AG20443 (cell line): Measurements from ENCODE around the gene PTGIS.
"Not testable (repeated sequence)": the region's sequence is repeated elsewhere in the genome, so short reads cannot be mapped to it uniquely, and the experiment has no call there.

ENCODE experiments used
- DNase-seq: peaks from one replicate; pipeline ENCODE4 v3.0.0; 2012; ENCODE audit warnings: low spot score, mixed read lengths

The PTGIS gene

DNA sequence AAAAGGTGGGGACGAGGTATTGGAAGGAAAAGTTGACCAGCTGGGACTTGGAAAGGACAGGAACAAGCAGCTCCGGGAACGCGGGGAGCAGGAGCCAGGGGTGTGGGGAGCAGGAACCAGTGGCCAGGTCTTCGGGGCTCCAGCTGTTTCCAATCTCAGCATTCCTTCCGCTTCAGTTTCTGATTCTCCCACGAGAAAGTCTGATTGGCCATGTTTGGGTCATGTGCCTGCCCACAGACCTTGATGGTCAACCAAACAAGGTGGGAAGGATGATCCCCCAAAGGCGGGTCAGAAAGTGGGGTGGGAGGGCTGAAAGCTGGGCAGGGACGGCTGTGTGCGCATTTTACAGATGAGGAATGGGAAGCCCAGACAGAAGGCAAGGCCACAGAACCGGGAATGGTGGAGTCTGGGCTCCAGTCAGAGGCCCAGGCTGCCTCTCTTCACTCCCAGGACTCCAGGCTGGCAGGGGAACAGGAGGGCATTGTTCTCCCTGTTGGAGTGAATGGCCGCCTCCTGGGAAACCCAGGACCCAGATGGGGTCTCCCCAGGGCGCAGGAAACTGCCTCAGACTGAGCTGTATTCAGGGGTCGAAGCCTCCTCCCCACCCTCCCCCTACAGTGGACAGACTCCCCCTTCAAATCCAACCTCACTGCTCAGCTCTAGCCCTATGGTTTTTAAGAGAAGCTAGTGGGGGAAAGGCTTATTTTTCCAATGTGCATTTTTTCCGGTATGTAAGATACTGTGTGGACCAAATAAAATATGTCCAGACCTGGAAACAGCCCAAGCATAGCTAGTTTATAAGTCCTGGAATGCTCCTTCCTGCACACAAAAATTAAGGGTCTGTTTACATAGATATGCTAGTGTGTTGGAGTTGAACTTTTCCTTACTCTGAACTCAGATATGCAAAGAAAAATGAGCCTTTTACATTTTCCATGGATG is 12.2 kb upstream of the PTGIS start:
- no peak for DNase-seq

DNA sequence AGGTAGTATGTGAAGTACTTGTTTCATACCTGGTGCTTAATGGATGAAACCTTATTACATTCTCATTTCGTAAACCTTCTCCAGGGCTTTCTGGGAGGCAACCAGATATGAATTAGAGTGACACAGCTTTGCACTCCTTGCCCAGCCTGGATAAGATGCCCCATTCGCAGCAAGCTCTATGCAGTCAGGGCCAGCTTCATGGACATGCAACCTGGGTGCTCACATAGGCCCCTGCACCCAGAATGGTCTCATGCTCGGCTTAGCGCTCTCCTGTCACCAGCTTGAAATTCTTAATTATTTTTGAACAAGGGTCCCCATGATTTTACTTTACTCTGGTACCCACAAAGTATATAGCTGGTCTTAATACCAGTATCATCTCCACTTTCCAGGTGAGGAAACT is 11.3 kb upstream of the PTGIS start:
- DNase-seq = no peak

GRCh38 chr20:49578436-49578835 is 10.5 kb upstream of the PTGIS start:
- no peak for DNase-seq

DNA sequence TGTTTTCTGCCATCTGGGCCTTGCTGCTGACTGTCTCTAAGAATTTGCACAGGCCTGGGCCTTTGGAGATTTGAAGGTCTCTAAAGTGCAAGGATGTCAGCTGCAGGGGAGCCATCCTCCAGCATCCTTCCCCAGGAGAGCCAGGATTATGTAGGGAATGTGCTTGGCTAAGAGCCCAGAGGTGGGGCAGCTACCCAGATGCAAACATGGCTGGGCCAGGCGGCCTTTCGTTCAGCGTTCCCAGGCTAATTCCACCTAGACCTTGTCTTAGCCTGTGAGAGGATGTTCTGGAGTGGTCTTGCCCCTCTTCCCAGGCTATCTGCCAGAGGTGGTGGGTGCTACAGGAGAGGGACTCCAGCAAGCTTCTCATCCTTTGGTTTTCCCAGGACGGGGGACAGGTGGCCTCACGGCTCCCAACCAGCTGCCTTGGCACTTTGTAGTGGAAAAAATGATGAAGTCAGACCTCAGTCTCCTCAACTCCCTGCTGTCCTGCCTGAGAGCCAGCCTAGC is 7.7 kb upstream of the PTGIS start:
- no peak for DNase-seq

DNA sequence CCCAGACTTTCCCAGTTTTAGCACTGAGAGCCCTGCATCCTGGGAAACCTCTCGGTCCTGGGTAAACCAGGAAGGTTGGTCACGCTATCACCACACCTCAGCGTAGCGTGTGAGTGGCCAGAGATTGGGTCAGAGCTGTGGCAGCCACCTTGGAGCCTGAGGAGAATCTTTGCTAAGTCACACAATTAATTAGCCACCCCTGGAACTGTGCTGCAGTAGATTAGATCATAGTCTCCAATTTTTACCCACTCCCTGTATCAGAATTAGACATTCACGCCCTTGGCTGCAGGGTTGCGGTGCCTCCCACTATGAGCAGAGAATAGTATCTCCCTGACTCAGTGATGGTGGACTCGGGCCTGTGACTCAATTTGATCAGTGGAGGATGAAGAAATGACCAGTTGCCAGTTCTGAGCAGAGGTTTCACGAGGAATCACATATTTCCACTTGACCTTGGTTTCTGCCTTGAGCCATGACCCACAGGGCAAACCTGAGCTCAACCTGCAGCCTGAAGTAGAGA is 6.0 kb upstream of the PTGIS start:
- DNase-seq = peak; percentile 87

- no peak for DNase-seq
Measured at GRCh38 chr20:49572857-49573256, 4.9 kb upstream of the PTGIS start.

DNA sequence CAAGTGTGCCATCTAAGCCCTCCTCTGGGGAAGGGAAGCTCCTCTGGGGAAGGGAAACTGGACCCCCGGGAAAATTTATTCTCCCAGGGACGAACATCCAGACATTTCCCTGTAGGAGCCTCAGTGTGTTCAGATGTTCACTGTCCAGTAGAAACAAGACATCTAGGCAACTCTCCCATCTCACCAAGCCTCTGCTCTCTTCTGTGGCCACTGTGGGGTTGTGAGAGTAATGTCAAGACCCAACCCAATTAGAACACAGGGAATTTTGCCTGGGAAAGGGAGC is 3.6 kb upstream of the PTGIS start:
- no peak for DNase-seq

DNA sequence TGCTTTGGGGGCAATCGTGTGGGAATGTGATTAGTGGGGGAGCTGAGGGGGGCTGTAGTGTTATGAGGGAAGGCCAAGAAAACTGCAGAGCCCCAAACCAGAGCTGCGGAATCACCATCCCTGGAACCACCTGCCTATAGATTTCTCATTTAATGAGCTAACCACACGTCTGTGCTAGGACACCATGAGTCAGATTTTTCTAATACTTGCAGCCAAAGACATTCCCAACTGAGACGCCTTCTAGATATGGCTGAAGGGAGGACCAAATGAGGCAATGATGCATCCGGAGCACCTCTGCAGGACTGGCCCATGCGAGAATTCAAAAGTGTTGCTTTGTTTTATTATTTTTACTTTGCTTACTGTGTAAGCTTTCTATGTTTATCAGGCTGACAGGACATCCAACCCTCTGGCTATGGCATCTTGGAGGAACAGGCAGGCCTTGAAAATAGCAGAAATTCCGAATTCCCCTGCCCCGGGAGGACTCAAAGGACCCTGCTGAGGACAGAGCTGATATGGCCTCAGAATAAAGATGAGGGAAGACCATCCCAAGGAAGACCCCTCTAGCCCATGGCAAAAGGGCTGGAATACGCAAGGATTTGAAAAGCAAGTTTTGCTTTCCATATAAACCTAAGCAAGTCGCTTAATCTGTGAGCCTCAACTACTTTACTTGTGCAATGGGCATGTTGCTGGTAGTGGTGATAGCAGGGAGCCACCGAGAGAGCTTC is 3.1 kb upstream of the PTGIS start:
- DNase-seq = no peak

DNA sequence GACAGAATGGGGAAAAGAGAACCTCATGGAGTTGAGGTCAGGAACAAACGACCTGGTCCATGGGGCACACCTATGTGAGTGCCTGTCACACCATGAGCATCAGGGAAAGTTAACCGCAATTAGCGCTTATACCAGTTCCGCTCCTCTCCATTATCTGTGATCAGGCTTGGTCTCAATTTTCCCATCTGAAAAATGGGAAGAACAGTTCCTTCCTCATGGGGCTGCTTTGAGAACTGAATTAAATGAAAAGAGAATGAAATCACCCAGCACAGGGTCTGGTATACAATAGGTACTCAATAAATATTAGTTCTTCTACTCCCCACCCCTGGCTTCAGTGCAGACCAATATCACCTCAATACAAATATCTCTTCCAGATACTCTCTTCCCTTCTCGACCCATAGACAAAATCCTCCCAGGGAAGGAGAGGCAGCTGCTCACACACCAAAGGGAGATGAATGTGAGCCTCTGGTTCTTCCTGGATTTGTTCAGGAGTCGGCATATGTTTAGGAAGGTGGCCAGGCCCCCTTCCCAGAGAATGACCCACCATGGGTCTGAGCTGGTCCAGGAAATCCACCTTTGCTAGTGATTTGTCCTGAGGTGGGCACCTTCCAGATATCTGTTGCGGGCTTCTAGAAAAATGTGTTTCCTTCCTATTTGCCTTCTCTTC is 2.4 kb upstream of the PTGIS start:
- no peak for DNase-seq

GRCh38 chr20:49569411-49570115 is 1.6 kb upstream of the PTGIS start:
- DNase-seq = no peak

- no peak for DNase-seq
Measured at GRCh38 chr20:49568278-49569151, 578 bp upstream of the PTGIS start.

GRCh38 chr20:49566401-49567364 is 1.3 kb downstream of the PTGIS start:
- DNase-seq = no peak

DNA sequence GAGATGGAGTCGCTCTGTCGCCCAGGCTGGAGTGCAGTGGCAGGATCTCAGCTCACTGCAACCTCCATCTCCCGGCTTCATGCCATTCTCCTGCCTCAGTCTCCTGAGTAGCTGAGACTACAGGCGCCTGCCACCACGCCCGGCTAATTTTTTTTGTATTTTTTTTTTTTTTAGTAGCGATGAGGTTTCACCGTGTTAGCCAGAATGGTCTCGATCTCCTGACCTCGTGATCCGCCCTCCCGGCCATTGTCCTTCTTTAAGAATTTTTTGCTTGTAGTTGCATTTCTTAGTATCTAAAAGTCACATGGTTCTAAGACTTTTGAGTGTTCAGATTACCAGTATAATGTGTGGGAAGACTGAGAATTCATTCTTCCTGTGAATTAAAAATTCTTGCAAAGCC is 2.9 kb downstream of the PTGIS start:
- DNase-seq = not testable (repeated sequence)

GRCh38 chr20:49563015-49563980 is 4.6 kb downstream of the PTGIS start:
- DNase-seq = no peak

- DNase-seq = peak; percentile 89
Measured at GRCh38 chr20:49562311-49563014, 5.5 kb downstream of the PTGIS start.

GRCh38 chr20:49561806-49562205 is 6.1 kb downstream of the PTGIS start:
- no peak for DNase-seq

DNA sequence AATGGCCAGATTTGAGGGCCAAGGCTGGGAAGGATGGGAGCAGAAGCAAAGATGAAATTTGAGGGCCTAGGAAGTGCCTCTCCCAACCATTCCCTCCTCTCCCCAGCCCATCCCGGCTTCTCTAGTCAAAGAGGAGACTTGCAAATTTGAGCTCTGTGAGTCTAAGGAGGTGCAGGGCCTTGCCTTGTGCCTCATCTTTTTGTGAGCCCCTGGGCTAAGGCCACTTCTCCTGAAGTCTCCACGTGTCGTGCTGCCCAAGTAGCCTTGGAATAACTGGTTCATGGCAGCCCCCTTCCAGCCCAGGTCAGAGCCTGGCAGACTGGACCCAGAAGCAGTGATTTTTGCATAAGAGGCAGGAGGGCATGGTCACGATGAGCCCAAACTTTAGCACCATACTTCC is 6.7 kb downstream of the PTGIS start:
- no peak for DNase-seq

GRCh38 chr20:49560646-49561045 is 7.3 kb downstream of the PTGIS start:
- DNase-seq = no peak
